GM10266 (cell line): Measurements from ENCODE around the gene ZFP92.

Experiments used
- DNase-seq: peaks from one replicate; pipeline ENCODE4 v3.0.0; 2012; ENCODE audit errors: extremely low spot score
- TF ChIP-seq, protein P1 (sequence below): IDR thresholded peaks from 2 replicates; pipeline ENCODE4 v1.5.1; 2012; ENCODE audit warnings: mild to moderate bottlenecking, low read depth; ENCODE audit not compliant: control insufficient read depth, insufficient read depth; ENCODE audit errors: missing control alignments

The ZFP92 gene

GRCh38 chrX:153446636-153446936, 35.3 kb downstream of the ZFP92 start:
- DNase-seq = no peak
- TF ChIP-seq, protein P1, sequence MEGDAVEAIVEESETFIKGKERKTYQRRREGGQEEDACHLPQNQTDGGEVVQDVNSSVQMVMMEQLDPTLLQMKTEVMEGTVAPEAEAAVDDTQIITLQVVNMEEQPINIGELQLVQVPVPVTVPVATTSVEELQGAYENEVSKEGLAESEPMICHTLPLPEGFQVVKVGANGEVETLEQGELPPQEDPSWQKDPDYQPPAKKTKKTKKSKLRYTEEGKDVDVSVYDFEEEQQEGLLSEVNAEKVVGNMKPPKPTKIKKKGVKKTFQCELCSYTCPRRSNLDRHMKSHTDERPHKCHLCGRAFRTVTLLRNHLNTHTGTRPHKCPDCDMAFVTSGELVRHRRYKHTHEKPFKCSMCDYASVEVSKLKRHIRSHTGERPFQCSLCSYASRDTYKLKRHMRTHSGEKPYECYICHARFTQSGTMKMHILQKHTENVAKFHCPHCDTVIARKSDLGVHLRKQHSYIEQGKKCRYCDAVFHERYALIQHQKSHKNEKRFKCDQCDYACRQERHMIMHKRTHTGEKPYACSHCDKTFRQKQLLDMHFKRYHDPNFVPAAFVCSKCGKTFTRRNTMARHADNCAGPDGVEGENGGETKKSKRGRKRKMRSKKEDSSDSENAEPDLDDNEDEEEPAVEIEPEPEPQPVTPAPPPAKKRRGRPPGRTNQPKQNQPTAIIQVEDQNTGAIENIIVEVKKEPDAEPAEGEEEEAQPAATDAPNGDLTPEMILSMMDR = no peak

DNA sequence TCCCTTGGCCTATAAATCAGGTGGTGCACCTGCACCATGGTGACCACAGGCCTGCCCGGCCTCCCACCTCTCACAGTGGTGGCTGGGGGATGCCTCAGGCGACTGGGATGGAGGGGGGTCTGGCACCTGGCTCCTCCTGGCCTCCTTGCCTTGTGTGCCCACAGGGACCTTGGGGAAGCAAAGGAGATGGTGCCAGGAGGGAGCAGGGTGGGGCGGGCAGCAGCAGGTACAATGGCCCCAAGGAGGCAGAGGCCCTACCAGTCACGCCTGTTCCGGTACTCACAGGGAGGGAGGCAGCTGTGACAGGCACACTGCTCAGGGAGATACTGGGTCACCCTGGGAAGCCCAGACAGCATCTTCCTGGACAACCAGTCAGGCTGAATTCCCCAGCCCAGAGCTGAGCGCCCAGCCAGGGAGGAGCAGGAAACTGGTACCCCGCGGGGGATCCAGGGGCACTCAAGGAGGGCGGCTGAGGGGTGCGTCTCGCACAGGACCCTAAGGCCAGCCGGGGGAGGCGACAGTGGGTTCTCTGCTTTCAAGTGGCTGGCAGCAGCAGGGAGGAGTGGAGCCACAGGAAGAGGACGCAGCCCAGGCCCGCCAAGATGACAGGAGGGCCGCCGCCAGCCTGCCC, 35.8 kb downstream of the ZFP92 start:
- TF ChIP-seq, protein P1 = no peak
- DNase-seq = no peak

- TF ChIP-seq, protein P1 = no peak
Measured at GRCh38 chrX:153447581-153447960, 36.3 kb downstream of the ZFP92 start.

DNA sequence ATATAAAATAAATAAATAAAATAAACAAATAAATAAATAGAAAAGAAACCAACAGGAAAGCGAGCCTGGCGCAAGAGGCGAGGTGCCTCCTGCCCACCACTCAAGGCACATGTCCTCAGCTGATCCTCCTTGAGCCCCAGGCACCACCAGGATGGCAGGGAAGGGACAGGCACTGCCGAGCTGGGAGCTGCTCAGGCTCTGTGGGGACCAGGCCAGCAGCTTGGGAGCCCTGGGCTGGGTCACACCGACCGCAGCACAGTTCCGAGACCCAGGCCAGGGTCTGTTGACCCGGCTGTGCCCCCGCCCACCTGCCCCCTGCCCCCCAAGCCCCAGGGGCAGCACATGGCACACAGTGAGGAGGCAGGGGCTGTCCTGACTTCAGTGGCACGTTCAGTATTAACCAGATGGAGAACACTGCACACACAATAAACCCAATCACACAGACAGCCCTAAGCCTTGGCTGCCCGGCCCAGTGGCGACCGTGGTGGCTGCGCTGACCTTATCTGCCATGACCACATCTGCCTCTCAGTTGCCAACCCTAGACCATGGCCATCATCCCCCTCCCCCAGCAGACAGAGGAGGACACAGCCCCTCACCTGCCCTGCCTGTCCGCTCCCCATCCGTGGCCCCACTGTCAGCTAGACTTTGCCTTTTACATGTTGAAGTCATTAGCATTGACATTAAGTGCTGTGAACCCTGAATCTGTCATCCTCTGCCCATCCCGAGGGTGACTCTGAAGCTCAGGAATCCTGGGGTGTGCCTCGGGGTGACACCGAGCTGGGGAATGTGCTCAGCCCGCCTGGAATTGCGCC, 37.5 kb downstream of the ZFP92 start:
- TF ChIP-seq, protein P1 = no peak

More at GRCh38 chrX:153447581-153447960, 36.3 kb downstream of the ZFP92 start:
- DNase-seq = no peak

GRCh38 chrX:153449368-153450113, 38.3 kb downstream of the ZFP92 start:
- TF ChIP-seq, protein P1 = no peak
- no peak for DNase-seq

More for the DNA sequence above, 37.5 kb downstream of the ZFP92 start:
- no peak for DNase-seq

GRCh38 chrX:153450114-153450948, 39.1 kb downstream of the ZFP92 start:
- TF ChIP-seq, protein P1 = no peak
- no peak for DNase-seq
